ENCODE data around the gene GIGYF2.
A peak's percentile ranks its signal among the peaks of the same experiment; 100 is the strongest.
"Not testable (repeated sequence)": the region's sequence is repeated elsewhere in the genome, so short reads cannot be mapped to it uniquely, and the experiment has no call there.

GIGYF2 gene, protein sequence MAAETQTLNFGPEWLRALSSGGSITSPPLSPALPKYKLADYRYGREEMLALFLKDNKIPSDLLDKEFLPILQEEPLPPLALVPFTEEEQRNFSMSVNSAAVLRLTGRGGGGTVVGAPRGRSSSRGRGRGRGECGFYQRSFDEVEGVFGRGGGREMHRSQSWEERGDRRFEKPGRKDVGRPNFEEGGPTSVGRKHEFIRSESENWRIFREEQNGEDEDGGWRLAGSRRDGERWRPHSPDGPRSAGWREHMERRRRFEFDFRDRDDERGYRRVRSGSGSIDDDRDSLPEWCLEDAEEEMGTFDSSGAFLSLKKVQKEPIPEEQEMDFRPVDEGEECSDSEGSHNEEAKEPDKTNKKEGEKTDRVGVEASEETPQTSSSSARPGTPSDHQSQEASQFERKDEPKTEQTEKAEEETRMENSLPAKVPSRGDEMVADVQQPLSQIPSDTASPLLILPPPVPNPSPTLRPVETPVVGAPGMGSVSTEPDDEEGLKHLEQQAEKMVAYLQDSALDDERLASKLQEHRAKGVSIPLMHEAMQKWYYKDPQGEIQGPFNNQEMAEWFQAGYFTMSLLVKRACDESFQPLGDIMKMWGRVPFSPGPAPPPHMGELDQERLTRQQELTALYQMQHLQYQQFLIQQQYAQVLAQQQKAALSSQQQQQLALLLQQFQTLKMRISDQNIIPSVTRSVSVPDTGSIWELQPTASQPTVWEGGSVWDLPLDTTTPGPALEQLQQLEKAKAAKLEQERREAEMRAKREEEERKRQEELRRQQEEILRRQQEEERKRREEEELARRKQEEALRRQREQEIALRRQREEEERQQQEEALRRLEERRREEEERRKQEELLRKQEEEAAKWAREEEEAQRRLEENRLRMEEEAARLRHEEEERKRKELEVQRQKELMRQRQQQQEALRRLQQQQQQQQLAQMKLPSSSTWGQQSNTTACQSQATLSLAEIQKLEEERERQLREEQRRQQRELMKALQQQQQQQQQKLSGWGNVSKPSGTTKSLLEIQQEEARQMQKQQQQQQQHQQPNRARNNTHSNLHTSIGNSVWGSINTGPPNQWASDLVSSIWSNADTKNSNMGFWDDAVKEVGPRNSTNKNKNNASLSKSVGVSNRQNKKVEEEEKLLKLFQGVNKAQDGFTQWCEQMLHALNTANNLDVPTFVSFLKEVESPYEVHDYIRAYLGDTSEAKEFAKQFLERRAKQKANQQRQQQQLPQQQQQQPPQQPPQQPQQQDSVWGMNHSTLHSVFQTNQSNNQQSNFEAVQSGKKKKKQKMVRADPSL (N-terminal part only)

DNA sequence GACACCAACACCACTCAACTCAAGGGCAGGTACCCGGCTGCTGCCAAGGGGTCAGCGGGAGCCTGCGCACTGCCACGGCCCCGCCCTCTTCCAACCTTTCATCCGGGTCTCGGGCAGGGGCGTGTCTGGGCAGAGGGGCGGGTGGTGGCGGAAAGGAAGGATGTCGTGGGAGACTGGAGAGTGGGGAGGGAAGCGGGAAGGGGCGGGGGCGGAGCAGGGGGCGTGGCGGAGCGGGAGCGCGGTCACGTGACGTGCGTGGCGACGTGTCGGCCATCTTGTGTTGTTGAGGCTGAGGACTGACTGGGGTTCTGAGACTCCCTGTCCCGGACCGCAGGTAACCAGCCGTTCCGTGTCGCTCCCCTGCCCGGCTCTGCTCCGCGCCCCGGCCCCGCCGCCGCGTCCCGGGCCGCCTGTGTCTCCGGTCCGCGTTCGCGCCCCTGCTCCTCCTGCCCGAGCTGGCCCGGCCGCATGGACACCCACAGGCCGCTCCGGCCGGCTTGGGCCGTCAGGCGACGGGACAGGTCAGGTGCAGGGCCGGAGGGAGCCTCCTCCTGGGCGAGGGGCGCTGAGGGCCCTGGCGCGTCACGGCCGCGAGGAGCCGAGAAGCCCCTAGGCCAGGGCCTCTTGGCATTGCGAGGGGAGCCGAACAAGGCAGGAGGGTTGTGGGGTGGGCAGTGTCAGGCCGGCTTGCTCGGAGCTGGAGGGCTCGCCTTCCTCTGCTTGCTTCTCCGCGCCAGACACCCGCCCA is at the start of gene GIGYF2:
Gene GIGYF2, plus strand, starts transcription at position 273 of the 748 bp plus-strand sequence. CDS start 37,867 bp downstream, outside the sequence.
- peak; percentile 95 for DNase-seq

- DNase-seq = no peak
Observed at GRCh38 chr2:232649033-232649432, 48.1 kb upstream of the GIGYF2 start.

- no peak for DNase-seq
Observed at GRCh38 chr2:232652505-232652851, 44.7 kb upstream of the GIGYF2 start.

GRCh38 chr2:232653441-232653840 is 43.7 kb upstream of the GIGYF2 start:
- DNase-seq = no peak

DNA sequence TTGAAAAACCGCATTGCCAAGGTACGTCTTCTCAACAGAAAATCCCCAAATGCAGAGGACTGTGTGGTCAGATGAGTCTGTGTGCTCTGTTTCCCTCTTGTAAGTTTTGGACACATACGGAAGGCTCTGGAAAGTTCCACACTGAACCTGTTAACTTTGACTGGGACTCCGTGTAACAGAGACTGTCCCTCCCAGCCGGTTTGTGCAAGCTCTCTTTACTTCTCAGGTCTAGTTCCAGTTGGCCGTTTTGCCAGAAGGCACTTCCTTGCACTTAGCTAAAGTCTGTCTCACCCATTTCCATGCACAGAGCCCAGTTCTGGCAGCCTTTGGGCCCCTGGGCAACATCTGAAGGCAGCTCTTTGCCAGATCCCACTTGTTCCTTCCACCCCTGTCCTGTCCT is 41.7 kb upstream of the GIGYF2 start:
- no peak for DNase-seq

DNA sequence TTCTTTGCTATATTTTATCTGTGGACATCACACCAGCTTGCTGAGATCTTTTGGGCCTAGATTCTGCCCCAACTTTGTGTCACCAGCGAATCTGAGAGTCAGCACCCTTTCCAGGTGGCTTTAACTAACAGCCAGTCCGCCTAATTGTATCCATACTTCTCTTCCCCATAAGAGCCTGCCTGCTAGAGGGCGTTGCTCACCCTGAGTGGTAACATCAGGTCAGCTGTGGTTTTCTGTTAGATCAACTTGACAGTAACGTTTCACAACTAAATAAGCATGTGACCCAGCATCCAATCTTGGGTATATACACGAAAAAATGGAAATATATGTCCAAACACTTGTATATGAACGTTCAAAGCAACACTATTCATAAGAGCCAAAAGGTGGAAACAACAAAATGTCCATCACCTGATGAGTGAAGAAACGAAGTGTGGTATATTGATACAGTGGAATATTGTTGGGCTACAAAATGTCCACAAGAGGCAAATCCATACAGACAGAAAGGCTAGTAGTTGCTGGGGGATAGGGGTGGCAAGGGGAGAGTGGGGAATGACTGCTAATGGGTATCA is 38.8 kb upstream of the GIGYF2 start:
- DNase-seq = no peak

- DNase-seq = no peak
Observed at GRCh38 chr2:232659359-232659758, 37.8 kb upstream of the GIGYF2 start.

DNA sequence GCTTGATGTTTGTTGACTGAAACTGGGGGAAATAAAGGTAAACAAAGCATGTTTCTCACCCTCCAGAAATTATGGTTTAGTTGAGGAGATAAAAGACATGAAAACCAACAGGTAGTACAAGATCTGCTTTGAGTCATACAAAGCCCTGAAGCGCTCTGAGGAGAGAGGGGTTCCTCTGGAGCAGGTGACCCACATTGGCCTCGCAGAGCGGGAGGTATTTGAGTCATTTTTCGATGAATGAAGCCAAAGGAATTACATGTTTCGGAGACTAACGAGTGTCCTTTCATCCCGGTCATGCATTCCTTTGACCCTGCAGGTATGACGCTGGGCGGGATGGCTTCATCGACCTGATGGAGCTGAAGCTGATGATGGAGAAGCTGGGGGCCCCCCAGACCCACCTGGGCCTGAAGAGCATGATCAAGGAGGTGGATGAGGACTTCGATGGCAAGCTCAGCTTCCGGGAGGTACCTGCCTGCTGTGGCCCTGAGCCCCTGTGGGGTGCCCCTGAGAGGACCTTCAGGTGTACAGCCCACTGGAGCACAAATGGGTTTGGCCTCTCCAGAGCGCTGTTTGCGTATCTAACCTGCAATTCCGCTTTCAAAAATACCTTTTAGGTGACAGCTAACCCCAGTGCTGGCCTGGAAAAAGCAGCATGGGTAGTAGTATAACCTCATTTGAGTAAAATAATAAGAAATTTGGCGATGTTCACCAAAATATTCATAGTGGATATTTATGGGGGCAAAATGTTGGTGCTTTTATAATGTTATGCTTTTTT is 34.5 kb upstream of the GIGYF2 start:
- no peak for DNase-seq

DNA sequence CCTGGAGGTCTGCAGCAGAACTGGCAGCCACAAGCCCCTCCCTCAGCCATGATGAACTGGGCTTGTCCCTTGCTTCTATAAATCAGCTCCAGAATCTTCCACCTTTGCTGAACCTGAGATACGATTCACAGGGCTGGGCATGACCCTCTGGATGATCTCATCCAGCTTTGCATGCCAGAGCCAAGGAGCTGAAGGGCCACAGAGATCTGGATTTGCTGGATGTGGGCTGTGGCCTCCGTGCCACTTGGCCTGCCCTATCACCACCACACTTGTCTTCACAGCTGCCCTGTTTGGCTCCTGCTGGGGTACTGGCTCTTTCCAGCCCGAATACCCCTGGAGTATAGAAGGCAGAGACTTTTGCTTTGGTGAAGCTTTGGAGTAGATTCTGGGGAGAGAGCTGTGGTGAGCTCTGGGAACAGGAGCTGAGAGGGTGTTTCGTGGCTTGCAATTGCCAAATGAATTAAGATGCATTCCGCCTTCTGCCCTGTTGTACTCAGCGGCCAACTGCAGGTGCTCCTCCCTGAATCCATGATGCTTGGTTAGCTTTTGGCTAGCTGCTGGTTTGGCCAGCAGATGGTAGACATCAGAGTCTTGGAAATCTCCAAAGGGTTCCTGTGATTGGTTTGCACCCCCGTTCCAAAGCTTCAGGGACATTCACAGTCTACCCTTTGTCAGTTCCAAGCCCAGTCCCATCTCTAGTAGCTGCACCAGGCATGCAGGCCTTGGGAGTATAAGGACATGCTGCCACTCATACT is 30.9 kb upstream of the GIGYF2 start:
- no peak for DNase-seq

- DNase-seq = no peak
Observed at GRCh38 chr2:232667989-232668583, 29.0 kb upstream of the GIGYF2 start.

GRCh38 chr2:232668805-232669444 is 28.2 kb upstream of the GIGYF2 start:
- DNase-seq = no peak

DNA sequence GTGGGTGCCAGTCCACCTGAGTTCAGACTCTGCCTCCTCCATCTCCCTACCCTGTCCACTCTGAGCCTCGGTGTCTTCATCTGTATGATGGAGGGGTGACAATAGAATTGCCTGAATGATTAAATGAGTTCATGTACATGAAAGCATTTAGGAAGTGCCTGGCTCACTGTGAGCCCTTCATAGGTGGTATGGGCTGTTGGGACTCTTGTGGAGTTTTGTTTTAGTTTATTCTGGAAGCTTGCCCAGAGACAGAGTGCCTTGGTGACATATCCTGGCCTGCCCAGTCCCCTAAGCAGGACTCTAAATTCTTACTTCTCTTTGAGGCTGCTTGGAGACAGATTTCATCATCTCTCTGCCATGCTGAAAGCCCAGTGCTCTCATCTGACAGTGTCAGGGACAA is 24.5 kb upstream of the GIGYF2 start:
- no peak for DNase-seq

DNA sequence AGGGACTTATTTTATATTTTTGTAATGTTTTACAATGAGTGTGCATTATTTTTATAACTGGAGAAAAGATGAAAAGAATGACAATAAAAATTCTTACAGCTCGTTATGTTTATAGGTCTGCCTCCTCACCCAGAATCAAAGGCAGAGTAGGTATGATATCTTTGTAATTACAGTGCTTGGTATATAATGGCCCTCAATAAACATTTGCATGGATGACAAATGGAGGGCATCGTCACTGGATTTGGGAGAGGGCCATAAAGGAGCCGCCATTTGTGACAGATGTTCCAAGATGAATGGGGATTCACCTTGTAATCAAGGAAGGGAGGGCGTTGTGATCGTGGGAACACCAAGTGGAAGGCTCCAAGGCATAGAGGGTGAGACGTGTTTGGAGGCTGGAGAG is 22.6 kb upstream of the GIGYF2 start:
- DNase-seq = no peak

DNA sequence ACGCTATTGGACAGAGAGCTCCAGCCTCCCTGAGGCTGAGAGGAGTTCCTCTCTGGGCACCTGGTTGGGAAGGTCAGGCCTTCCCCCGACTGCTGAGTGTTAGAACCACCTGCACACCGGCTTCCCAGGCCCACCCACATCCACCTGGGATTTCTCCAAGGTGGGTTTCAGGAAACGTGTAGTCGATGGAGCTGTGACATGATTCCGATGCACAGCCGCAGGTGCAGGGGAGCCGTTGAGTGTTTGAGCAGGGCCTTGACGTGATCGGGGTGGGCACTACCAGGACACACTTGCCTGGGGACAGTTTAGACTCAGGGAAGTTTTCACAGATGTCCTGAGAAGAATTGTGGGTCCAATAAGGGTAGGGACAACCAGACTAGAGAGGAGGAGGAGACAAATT is 21.8 kb upstream of the GIGYF2 start:
- DNase-seq = no peak

DNA sequence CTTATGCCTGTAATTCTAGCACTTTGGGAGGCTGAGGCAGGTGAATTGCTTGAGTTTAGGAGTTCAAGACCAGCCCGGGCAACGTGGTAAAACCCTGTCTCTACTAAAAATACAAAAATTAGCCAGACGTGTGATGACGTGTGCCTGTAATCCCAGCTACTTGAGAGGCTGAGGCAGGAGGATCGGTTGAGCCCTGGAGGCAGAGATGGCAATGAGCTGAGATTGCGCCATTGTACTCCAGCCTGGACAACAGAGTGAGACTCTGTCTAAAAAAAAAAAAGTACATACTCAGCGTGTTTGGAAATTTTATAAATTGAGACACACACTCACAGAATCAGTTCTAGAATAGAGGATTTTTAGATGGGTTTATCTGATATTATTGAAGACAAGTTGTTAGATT is 17.1 kb upstream of the GIGYF2 start:
- DNase-seq = no peak

DNA sequence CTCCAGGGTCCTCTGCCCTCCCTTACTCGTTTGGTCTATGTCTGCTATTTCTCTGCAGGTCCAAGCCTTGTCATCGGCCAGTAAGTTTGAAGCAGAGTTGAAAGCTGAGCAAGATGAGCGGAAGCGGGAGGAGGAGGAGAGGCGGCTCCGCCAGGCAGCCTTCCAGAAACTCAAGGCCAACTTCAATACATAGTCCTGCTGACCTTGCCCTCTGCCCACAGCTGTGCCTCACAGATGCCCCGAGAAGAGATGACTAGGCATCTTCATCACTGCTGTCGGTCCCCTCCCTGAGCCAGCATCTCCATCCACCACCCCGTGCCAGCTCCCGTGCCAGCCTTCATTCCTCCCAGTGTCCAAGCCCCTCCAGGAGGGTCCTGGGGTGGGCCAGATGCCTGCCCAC is 15.6 kb upstream of the GIGYF2 start:
- no peak for DNase-seq

DNA sequence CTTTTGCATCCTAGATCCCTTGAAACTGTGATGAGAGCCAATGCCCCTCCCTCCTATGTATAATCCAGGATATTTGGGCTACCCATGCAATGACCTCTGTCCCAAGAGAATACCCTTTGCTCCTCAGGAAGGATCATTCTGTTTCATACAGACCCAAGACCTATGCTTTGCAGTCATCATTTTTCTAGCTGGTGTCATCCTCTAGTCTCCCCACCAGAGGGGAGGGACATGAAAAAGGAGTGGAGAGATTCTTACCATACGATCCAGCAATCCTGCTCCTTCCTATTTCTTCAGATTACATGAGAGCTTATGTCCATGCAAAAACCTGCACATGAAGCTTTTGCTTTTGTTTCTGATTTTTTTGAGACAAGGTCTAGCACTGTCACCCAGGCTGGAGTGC is 13.8 kb upstream of the GIGYF2 start:
- DNase-seq = no peak

DNA sequence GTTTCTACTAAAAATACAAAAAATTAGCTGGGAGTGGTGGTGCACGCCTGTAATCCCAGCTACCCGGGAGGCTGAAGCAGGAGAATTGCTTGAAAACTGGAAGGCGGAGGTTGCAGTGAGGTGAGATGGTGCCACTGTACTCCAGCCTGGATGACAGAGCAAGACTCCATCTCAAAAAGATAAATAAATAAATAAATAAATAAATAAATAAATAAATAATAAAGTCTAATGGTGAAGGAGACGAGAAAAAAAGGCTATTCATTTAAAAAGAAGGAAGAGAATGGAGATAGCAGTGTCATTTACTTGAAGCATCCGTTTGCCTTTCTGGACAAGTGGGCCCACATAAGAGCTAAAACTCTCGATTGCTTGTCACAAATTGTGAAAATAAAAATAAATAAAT is 11.7 kb upstream of the GIGYF2 start:
- DNase-seq = not testable (repeated sequence)

- DNase-seq = no peak
Observed at GRCh38 chr2:232687382-232688160, 9.6 kb upstream of the GIGYF2 start.
